ENCODE data around the gene MAN1B1. TPM values are rescaled to one million over a fixed set of nuclear protein-coding genes. Genes with fewer than 3 reads are reported as not detected.

The MAN1B1 gene
- total and polyA plus RNA-seq, 7 donors: 12.0 to 52.0 (median 28.2) TPM

DNA sequence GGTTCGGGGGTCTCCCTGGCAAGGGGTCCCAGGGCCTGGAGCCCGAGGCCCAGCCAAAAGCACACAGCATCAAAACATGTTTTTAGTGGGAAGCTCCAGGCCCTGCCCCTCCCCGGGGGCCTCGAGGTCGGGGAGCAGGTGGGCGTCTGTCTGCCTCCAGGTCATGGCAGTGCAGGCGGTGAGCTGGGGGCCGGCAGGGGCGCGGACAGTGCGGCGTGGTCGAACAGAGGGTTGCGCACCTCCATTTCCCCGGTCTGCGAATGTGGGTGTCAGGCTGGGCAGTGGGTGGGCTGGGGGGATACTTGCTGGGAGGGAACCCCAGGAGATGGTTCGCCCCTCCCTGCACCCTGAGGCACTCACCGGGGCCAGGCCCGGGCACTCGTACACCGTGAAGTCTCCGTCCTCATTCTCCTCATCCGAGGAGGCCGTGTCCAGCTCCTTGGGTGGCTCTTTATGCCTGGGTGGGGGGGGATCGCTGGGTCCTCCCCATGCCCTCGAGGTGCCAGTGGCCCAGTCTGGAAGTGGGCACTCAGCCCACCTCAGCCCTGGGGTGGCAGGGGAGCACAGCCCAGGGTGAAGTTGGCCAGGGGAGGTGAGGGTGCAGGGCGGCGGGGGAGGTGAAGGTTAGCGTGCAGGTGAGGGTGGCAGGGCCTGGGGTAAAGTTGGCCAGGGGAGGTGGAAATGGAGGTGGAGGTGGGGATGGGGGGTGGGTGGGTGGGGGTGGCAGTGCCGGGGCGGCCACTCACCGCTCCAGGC lies 47.0 kb upstream of the MAN1B1 start:
- Histone ChIP-seq H3K9me3 (no peaks in the 10 kb centered on the region), H3K4me3 (no peak overlapping the region), H3K27me3 (peaks cover 0 to 3% (median 0%) of the 10 kb centered on the region in 3 donors), H3K36me3 (peaks cover 0 to 26% (median 16%) of the 10 kb centered on the region in 4 donors), H3K27ac (no peak overlapping the region), H3K4me1 (peaks cover 0 to 23% (median 19%) of the 10 kb centered on the region in 4 donors)
- DNase-seq: no peak
- TF ChIP-seq, protein P1, sequence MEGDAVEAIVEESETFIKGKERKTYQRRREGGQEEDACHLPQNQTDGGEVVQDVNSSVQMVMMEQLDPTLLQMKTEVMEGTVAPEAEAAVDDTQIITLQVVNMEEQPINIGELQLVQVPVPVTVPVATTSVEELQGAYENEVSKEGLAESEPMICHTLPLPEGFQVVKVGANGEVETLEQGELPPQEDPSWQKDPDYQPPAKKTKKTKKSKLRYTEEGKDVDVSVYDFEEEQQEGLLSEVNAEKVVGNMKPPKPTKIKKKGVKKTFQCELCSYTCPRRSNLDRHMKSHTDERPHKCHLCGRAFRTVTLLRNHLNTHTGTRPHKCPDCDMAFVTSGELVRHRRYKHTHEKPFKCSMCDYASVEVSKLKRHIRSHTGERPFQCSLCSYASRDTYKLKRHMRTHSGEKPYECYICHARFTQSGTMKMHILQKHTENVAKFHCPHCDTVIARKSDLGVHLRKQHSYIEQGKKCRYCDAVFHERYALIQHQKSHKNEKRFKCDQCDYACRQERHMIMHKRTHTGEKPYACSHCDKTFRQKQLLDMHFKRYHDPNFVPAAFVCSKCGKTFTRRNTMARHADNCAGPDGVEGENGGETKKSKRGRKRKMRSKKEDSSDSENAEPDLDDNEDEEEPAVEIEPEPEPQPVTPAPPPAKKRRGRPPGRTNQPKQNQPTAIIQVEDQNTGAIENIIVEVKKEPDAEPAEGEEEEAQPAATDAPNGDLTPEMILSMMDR (IDR thresholded peaks at IDR 0.05): no peak
- no peak for TF ChIP-seq POLR2AphosphoS5 (IDR thresholded peaks at IDR 0.05)
- TF ChIP-seq EP300 (IDR thresholded peaks at IDR 0.05): no peak
- no peak for TF ChIP-seq POLR2A (IDR thresholded peaks at IDR 0.05)
- WGBS, 2 donors: 90 to 92% methylated on average over 32 of the region's 32 CpGs
- intact Hi-C loops (cut with DNase I): loop anchor here (10.0 kb wide), 1 partner anchor 195 kb away; the partner anchor contains the start of genes AJM1 and PHPT1

DNA sequence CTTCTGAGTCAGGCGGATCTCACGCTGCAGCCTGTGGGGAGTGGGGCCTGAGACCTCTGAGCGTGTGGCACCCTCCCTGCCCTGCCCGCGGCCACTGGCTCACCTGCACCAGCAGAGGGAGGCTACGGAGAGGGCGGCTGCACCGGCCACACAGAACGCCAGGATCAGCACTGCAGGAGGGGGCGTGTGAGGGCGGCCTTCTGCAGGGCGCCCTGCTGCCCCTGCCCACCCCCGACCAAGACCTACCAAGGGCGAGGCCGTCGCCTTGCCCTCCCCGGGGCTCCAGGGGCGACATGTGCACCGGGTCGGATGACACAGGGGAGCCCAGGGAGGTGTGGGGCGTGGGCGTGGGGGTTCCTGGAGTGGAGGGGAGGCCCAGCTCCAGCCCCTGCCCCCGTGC lies 46.2 kb upstream of the MAN1B1 start:
- H3K4me1 ChIP-seq: peaks cover 0 to 22% (median 19%) of the 10 kb centered on the region in 4 donors
- H3K9me3 ChIP-seq: no peaks in the 10 kb centered on the region
- peaks cover 0 to 26% (median 16%) of the 10 kb centered on the region in 4 donors for H3K36me3 ChIP-seq
- no peaks in the 10 kb centered on the region for H3K27me3 ChIP-seq
- no peak for DNase-seq
- H3K27ac ChIP-seq: peak overlapping the region in 2 of 4 donors; percentile 14
- intact Hi-C loops (cut with DNase I): no loop called here
- H3K4me3 ChIP-seq: no peak overlapping the region
- WGBS, 2 donors: 87 to 89% methylated on average over 23 of the region's 23 CpGs
- TF ChIP-seq POLR2A (IDR thresholded peaks at IDR 0.05): no peak
- TF ChIP-seq POLR2AphosphoS5 (IDR thresholded peaks at IDR 0.05): no peak
- no peak for TF ChIP-seq EP300 (IDR thresholded peaks at IDR 0.05)
- TF ChIP-seq, protein P1 (IDR thresholded peaks at IDR 0.05): no peak

DNA sequence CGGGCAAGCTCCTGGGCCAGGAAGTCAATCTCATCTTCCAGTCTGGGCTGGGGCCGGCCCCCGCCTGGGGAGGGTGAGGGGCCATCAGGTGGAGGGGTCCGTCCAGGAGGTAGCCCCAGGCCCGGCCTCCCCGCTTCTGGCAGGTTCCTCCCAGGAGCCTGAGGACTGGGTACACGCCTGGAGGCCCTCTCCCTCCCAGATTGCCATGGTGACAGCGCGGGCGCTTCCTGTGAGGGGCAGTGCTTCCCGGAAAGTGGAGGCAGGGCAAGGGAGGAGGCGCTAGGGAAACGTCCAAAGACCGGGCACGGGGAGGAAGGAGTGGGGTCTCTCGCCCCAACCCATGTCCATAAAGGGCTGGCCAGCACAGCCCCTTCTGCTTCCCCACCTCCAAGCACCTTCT lies 45.7 kb upstream of the MAN1B1 start:
- Histone ChIP-seq H3K27me3 (no peaks in the 10 kb centered on the region), H3K27ac (peak overlapping the region in 2 of 4 donors; percentile 14 to 27), H3K4me1 (peaks cover 0 to 23% (median 21%) of the 10 kb centered on the region in 4 donors), H3K4me3 (no peak overlapping the region), H3K9me3 (no peaks in the 10 kb centered on the region), H3K36me3 (peaks cover 0 to 26% (median 16%) of the 10 kb centered on the region in 4 donors)
- TF ChIP-seq, protein P1 (IDR thresholded peaks at IDR 0.05): no peak
- TF ChIP-seq POLR2A (IDR thresholded peaks at IDR 0.05): no peak
- TF ChIP-seq EP300 (IDR thresholded peaks at IDR 0.05): no peak
- no peak for TF ChIP-seq POLR2AphosphoS5 (IDR thresholded peaks at IDR 0.05)
- no peak for DNase-seq
- WGBS, 2 donors: 72 to 75% methylated on average over 16 of the region's 16 CpGs
- intact Hi-C loops (cut with DNase I): no loop called here

DNA sequence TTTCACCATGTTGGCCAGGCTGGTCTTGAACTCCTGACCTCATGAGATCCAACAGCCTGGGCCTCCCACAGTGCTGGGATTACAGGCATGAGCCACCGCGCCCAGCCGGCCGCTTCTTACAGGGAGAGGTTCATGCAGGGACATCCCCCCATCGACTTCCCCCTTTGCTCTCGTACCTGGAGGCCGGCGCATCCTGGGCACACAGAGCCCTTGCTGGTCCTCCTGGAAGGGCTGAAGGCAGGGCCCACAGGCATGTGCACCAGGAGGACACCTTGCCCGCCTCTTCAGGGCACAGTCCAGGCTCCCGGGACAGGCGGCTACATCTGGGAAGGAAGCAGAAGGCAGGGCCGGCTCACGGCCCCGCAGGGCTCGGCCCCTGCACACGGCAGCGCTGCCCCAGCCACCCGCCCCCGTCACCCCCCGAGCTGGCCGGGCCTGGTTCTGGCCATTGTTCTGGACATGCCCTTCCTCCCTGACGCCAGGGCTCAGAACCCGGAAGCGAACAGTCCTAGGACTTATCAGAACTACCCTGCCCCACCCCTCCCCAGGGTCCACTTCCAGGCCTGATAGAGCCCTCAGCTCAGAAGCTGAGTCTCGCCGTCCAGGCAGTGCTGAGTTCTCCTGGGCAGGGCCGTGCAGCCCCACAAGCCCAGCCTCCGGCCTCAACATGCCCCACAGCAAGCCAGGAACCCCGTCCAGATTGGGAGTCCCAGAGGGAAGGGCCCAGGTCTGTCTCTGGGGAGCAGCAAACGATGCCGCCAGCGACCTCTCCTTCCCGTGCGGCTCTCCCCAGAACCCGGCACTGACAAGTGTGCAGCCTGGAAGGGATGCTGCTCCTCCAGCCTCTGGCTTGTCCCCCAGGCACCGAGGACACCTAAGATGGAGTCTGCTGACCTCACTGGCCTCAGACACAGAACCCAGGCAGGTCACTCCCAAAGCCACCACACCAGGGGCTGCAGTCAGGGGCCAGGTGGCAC lies 43.7 kb upstream of the MAN1B1 start:
- Histone ChIP-seq H3K27ac (peak overlapping the region; percentile 28 to 72 (median 47)), H3K36me3 (peaks cover 0 to 26% (median 16%) of the 10 kb centered on the region in 4 donors), H3K4me3 (peak overlapping the region in 1 of 4 donors; percentile 2), H3K9me3 (no peaks in the 10 kb centered on the region), H3K27me3 (peaks cover 6 to 13% (median 11%) of the 10 kb centered on the region in 3 donors), H3K4me1 (peaks cover 0 to 31% (median 28%) of the 10 kb centered on the region in 4 donors)
- DNase-seq: no peak
- 80 to 83% methylated on average over 36 of the region's 36 CpGs for WGBS, 2 donors
- TF ChIP-seq, protein P1 (IDR thresholded peaks at IDR 0.05): no peak
- peak in 1 of 4 donors; percentile 8 for TF ChIP-seq POLR2AphosphoS5 (IDR thresholded peaks at IDR 0.05)
- intact Hi-C loops (cut with DNase I): no loop called here

Measured in sigmoid colon (tissue), 7 donors.